Measurements from ENCODE around the gene CRIP2. TPM values are rescaled to one million over a fixed set of nuclear protein-coding genes. Genes with fewer than 3 reads are reported as not detected.

Gene CRIP2
- total and polyA plus RNA-seq, 2 of the 13 experiments (the other 11 are each of a cell fraction or from before 2014, with no cell fraction given): 31.6 to 37.9 TPM

GRCh38 chr14:105424861-105425260 lies 49.8 kb upstream of the CRIP2 start (continued):
- TF ChIP-seq, protein P1, sequence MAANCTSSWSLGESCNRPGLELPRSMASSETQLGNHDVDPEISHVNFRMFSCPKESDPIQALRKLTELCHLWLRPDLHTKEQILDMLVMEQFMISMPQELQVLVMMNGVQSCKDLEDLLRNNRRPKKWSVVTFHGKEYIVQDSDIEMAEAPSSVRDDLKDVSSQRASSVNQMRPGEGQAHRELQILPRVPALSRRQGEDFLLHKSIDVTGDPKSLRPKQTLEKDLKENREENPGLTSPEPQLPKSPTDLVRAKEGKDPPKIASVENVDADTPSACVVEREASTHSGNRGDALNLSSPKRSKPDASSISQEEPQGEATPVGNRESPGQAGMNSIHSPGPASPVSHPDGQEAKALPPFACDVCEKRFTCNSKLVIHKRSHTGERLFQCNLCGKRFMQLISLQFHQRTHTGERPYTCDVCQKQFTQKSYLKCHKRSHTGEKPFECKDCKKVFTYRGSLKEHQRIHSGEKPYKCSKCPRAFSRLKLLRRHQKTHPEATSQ (CRISPR knock-in tag; IDR thresholded peaks at IDR 0.05; ENCODE audit: borderline replicate concordance): no peak
- peak; percentile 82 for TF ChIP-seq AGO2 (optimal IDR thresholded peaks at IDR 0.05; ENCODE audit: low read depth, low read length)

DNA sequence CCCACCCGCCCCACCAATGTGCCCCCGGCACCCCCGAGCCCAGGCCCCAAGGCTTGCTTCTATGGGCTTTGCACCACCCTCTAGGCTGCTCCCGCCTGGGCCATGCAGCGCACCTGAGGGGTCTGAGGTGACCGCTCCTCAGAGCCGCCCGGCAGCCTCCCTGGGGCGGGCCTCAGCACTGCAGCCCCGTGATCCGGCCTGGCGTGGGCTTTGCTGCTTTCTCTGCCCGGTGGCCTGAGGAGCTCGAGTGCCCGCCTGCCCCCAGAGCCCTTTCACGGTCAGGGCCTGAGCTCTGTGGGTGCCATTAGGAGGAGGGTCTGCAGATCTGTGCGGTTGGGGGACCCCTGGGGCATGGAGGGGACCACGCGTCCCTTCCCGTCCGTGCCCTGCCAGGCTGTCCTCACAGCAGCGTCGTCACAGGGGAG lies 48.8 kb upstream of the CRIP2 start:
- ChIA-PET CTCF (ENCODE audit: low intra/inter-chr PET ratio, low total read pairs) (no interaction called here), POLR2A (no interaction called here)
- Histone ChIP-seq H3K27me3 (ENCODE audit: control insufficient read depth in 1 of 2, insufficient read depth in 2 of 2, low read length in 2 of 2) (no peaks in the 10 kb centered on the region), H2AFZ (ENCODE audit: low read length) (no peak overlapping the region), H4K20me1 (ENCODE audit: insufficient read depth, low read length) (0 out of 2 replicates have a peak, but pooled peaks cover 5% of the 10 kb centered on the region), H3K4me2 (ENCODE audit: low read depth, low read length) (no peak overlapping the region), H3K4me1 (ENCODE audit: insufficient read depth, low read length) (peaks cover 28% of the 10 kb centered on the region), H3K79me2 (ENCODE audit: insufficient read depth, low read length) (peaks cover 53% of the 10 kb centered on the region), H3K4me3 (replicated peaks in 1 of 3; ENCODE audit: insufficient read depth in 1 of 3, low read depth in 2 of 3, low read length in 3 of 3) (no peak overlapping the region), H3K27ac (ENCODE audit: extremely low read length, insufficient read depth, low read length) (no peak overlapping the region), H3K36me3 (replicated peaks in 1 of 2; ENCODE audit: control insufficient read depth in 1 of 2, insufficient read depth in 2 of 2, low read length in 2 of 2) (peaks cover 3 to 23% of the 10 kb centered on the region in 2 experiments; a peak in 3 of 5 replicates), H3K9ac (ENCODE audit: insufficient read depth, low read depth, low read length) (no peak overlapping the region), H3K9me3 (ENCODE audit: low read length) (no peaks in the 10 kb centered on the region)
- DNase-seq (ENCODE audit: low spot score) (no peak), FAIRE-seq (no peak), ATAC-seq (no peak)
- no peak for TF ChIP-seq ZSCAN29 (CRISPR knock-in tag; conservative IDR thresholded peaks at IDR 0.05)
- peak; percentile 59; the same call in 1 of the 2 replicates for TF ChIP-seq RBFOX2 (IDR thresholded peaks at IDR 0.05; ENCODE audit: low read depth, low read length)
- intact Hi-C loops (cut with micrococcal nuclease; ENCODE audit: unreplicated experiment) (no loop called here), in situ Hi-C loops (cut with HindIII; ENCODE audit: extremely low pct_ligation_motif_present, low pct_unique_long_range_greater_than_20kb) (no loop called here)
- 90% methylated on average over 2 of the region's 23 CpGs for WGBS (ENCODE audit: low lambda C conversion rate)
- BruUV-seq (replicated peaks): no TSS peak

Measured in HepG2 (cell line).